NT2/D1 (cell line): Measurements from ENCODE around the gene CDC14A.

Source experiments
- SUZ12 ChIP-seq: IDR thresholded peaks from 2 replicates; pipeline ENCODE4 v1.6.1; 2011; ENCODE audit not compliant: insufficient read length, insufficient read depth; ENCODE audit errors: extremely low read depth
- ZNF274 ChIP-seq: IDR thresholded peaks from 2 replicates; pipeline ENCODE4 v1.6.1; 2011; ENCODE audit warnings: mild to moderate bottlenecking, low read depth, low read length

GRCh38 chr1:100523038-100523652 lies 170.8 kb downstream of the CDC14A start:
- no peak for TF ChIP-seq ZNF274
- no peak for TF ChIP-seq SUZ12
